Coronary artery (tissue), 2 donors: ENCODE results near the gene SUSD5.
"Not testable (repeated sequence)": the region's sequence is repeated elsewhere in the genome, so short reads cannot be mapped to it uniquely, and the experiment has no call there.

Source experiments
- DNase-seq: peaks from one replicate; pipeline ENCODE4 v3.0.0-alpha.2; 2017; ENCODE audit warnings: low spot score
- H3K27ac ChIP-seq, 2 donors: fragments of 200-600 bp; sonication (generic); one replicate each; pipeline ENCODE4 v1.5.1; 2016 to 2019
- H3K4me3 ChIP-seq: fragments of 200-600 bp; sonication (generic); 2 replicates; pipeline ENCODE4 v1.5.1; 2016; ENCODE audit warnings: mild to moderate bottlenecking, moderate library complexity
- TF ChIP-seq, protein P1 (sequence below): fragments of 200-600 bp; sonication (generic); IDR thresholded peaks from one replicate; pipeline ENCODE4 v1.5.1; 2019; ENCODE audit warnings: antibody characterized with exemption

Gene SUSD5

DNA sequence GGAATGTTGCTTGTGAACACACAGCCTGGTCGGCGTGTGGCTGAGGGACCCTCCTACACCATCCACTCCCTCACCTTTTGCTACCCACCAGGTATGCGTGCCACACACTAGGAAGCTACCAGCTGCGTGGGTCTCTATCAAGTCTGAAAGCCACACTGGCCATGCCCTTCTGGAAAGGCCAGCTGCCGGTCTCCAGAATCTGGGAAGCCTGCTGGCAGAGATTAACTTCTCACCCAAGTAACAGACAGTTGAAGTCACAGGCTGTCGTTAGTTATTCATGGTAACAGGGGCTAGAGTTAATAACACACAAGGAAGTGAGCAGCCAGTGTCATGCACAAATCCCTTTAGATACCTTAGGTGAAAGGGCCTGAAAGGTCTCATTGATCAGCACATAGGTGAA, 48.1 kb downstream of the SUSD5 start:
- DNase-seq: no peak
- H3K27ac ChIP-seq: peak overlapping the region; percentile 63 to 91
- TF ChIP-seq, protein P1, sequence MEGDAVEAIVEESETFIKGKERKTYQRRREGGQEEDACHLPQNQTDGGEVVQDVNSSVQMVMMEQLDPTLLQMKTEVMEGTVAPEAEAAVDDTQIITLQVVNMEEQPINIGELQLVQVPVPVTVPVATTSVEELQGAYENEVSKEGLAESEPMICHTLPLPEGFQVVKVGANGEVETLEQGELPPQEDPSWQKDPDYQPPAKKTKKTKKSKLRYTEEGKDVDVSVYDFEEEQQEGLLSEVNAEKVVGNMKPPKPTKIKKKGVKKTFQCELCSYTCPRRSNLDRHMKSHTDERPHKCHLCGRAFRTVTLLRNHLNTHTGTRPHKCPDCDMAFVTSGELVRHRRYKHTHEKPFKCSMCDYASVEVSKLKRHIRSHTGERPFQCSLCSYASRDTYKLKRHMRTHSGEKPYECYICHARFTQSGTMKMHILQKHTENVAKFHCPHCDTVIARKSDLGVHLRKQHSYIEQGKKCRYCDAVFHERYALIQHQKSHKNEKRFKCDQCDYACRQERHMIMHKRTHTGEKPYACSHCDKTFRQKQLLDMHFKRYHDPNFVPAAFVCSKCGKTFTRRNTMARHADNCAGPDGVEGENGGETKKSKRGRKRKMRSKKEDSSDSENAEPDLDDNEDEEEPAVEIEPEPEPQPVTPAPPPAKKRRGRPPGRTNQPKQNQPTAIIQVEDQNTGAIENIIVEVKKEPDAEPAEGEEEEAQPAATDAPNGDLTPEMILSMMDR: no peak
- no peak overlapping the region for H3K4me3 ChIP-seq

DNA sequence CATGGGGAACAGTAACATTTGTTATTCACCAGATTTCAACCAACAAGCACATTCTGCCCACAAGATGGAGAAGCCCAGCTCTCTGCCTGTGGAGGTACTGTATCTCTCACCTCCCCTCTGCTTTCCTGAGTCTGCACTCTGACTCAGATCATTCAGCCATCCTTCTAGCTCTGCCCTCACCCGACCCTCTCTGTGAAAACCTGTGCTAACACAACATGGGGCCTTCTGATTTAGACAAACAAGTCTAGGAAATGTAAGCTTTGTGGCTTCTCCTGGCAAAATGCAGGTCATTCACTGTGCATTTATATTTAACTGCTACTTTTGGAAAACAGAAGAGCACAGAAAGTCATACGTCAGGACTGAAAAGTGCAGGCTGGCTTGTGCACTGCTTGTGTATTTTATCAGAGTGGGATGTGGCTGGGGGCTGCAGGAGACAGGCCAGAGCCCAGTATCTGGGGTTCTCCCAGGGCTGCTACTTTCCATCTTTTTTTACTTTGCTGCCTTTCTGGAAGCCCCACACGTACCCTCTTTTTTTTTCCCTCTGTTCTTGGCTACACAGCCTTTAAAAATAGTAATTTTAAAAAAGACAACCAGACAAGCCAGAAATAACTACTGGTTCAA, 50.8 kb downstream of the SUSD5 start:
- Histone ChIP-seq H3K4me3 (no peak overlapping the region), H3K27ac (peak overlapping the region; percentile 55 to 91)
- DNase-seq: no peak
- TF ChIP-seq, protein P1: no peak

DNA sequence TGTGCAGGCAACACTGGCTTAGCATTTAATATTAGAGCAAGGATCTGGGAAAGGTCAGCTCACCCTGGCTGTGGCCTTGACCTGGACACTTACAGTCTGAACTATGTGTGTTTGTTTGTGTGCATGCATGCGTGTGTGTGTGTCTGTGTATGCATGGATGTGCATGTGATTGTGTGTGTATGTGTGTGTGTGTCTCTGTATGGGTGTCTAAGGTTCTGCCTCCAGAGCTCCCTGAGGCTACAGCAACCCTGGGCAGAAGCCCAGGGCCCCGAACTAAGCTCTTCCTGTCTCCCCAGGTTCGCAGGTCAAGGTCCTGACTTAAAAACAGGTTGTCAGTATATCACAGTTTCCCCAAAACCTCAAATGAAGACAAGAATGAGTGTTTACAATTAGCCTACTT, 51.3 kb downstream of the SUSD5 start:
- no peak overlapping the region for H3K4me3 ChIP-seq
- no peak for DNase-seq
- TF ChIP-seq, protein P1: no peak
- peak overlapping the region; percentile 55 to 91 for H3K27ac ChIP-seq

DNA sequence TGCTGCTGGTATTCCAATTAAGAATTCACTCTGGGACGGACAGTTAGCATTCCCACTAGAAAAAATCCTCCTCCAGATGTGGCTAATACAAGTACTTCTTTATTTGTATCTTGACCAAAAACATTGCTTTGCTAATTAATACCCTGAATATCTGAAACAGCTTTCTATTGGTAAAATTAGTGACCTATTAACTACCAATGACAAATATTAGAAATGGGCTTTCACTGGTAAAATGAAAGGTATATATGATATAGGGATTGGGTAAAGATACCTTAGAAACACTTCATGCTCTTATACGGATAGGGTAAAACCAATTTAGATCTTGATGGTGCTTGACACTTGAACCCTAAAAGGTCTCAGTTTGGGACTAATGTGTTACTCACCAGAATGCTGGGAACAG, 52.5 kb downstream of the SUSD5 start:
- peak overlapping the region; percentile 55 to 91 for H3K27ac ChIP-seq
- TF ChIP-seq, protein P1: no peak
- DNase-seq: no peak
- H3K4me3 ChIP-seq: no peak overlapping the region

DNA sequence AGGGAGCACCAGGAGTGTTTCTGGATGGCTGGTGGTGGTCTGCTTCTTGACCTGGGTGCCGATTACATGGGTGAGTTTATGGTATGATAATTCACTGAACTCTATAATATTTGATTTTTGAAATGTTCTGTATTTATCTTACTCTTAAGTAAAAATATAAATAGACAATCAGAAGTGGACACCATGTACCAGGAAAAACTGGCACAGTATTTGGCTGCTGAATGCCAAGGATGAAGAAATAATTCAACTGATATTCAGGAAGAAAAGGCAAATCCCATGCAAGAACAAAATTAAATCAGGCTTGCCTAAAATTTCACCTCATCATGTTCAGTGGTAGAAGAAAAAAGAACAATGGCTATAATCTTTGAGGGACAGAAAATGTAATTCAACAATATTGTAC, 53.2 kb downstream of the SUSD5 start:
- H3K27ac ChIP-seq: peak overlapping the region; percentile 55 to 91
- no peak for DNase-seq
- H3K4me3 ChIP-seq: no peak overlapping the region
- TF ChIP-seq, protein P1: no peak

DNA sequence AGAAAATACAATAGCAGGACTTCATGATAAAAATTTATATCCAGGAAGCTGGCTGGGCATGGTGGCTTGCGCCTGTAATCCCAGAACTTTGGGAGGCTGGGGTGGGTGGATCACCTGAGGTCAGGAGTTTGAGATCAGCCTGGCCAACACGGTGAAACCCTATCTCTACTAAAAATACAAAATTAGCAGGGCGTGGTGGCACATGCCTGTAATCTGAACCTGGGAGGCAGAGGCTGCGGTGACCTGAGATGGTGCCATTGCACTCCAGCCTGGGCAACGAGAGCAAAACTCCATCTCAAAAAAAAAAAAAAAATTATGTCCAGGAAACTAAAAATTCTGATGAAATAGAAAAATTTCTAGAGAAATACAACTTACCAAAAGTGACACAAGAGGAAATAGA, 56.0 kb downstream of the SUSD5 start:
- H3K4me3 ChIP-seq, DNase-seq, H3K27ac ChIP-seq: not testable (repeated sequence)

DNA sequence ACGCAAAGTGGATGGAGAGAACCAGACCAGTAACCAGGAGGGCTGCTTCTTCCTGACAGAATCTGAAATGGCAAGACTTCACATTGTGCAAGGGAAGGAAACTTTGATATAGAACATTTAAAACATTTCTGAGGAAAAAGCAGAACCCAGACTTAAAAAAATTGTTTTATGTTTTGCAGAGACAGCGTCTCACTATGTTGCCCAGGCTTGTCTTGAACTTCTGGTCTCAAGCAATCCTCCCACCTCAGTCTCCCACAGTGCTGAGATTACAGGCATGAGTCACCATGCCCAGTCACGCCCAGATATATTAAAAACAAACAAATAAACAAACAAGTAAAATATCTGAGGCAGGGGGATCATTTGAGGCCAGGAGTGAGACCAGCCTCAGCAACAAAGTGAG, 58.6 kb downstream of the SUSD5 start:
- no peak overlapping the region for H3K4me3 ChIP-seq
- peak overlapping the region in 1 of 2 donors; percentile 20 for H3K27ac ChIP-seq
- no peak for DNase-seq
- TF ChIP-seq, protein P1: no peak
